Common myeloid progenitor, CD34-positive (primary cell): ENCODE measurements around the gene MRGPRX2.

Experiments
- CTCF ChIA-PET: fragments of 350-600 bp; sonication (Branson Sonifier 250); formaldehyde crosslinking; loops from one replicate; lab custom pipeline; 2021; ENCODE audit warnings: antibody characterized with exemption; lab: Charles Lee
- POLR2A ChIA-PET: fragments of 350-600 bp; sonication (Branson Sonifier 250); formaldehyde crosslinking; loops from one replicate; lab custom pipeline; 2021; ENCODE audit warnings: antibody characterized with exemption; lab: Charles Lee
- DNase-seq, 3 donors: peaks; one replicate each; pipeline versions ENCODE4 v3.0.0 to v3.0.0-alpha.2; 2013
- H3K27ac ChIP-seq, 2 experiments: 1 replicate in 1 of 2; 2 replicates in 1 of 2; pipeline ENCODE4 v1.7.0; 2013; ENCODE audit warnings: inconsistent platforms in 2 of 2, low read length in 2 of 2, mild to moderate bottlenecking in 2 of 2, low read depth in 1 of 2, moderate library complexity in 1 of 2; ENCODE audit not compliant: severe bottlenecking in 2 of 2, insufficient read depth in 1 of 2, poor library complexity in 1 of 2
- H3K27me3 ChIP-seq, 5 experiments: replicated peaks in 2 of 5; 1 replicate in 3 of 5; 2 replicates in 2 of 5; pipeline versions ENCODE4 v1.6.1 to v1.7.0; 2013; ENCODE audit warnings: low read length in 4 of 5, mild to moderate bottlenecking in 2 of 5, moderate library complexity in 2 of 5, inconsistent platforms in 1 of 5; ENCODE audit not compliant: insufficient read depth in 5 of 5, control insufficient read depth in 4 of 5
- H3K36me3 ChIP-seq, 4 experiments: 1 replicate in 2 of 4; 2 replicates in 2 of 4; pipeline versions ENCODE4 v1.6.1 to v1.7.0; 2013; ENCODE audit warnings: low read length in 3 of 4, control low read depth in 1 of 4, mild to moderate bottlenecking in 1 of 4; ENCODE audit not compliant: control insufficient read depth in 4 of 4, insufficient read depth in 4 of 4
- H3K4me1 ChIP-seq, 4 experiments: 1 replicate in 3 of 4; 2 replicates in 1 of 4; pipeline versions ENCODE4 v1.6.1 to v1.7.1; 2013; ENCODE audit warnings: low read length in 3 of 4, mild to moderate bottlenecking in 3 of 4, control low read depth in 1 of 4, inconsistent platforms in 1 of 4, moderate library complexity in 1 of 4; ENCODE audit not compliant: control insufficient read depth in 4 of 4, insufficient read depth in 4 of 4; ENCODE audit errors: control extremely low read depth in 1 of 4
- H3K4me3 ChIP-seq, 7 experiments: 1 replicate in 4 of 7; 2 replicates in 3 of 7; pipeline versions ENCODE4 v1.5.1 to v1.7.0; 2013; ENCODE audit warnings: mild to moderate bottlenecking in 7 of 7, low read length in 6 of 7, moderate library complexity in 6 of 7, inconsistent platforms in 2 of 7, low read depth in 2 of 7, control low read depth in 1 of 7; ENCODE audit not compliant: insufficient read depth in 4 of 7, control insufficient read depth in 1 of 7; ENCODE audit errors: extremely low read depth in 1 of 7
- H3K9me3 ChIP-seq, 5 experiments: 1 replicate in 4 of 5; 2 replicates in 1 of 5; pipeline versions ENCODE4 v1.6.1 to v1.7.1; 2013; ENCODE audit warnings: low read length in 4 of 5, mild to moderate bottlenecking in 2 of 5, inconsistent platforms in 1 of 5, low read depth in 1 of 5, moderate library complexity in 1 of 5; ENCODE audit not compliant: control insufficient read depth in 4 of 5, insufficient read depth in 2 of 5; ENCODE audit errors: control extremely low read depth in 1 of 5
- WGBS: methylation state at CpG from one replicate; pipeline ENCODE4 v1.1.5; 2013; ENCODE audit not compliant: insufficient coverage; 5-methylcytosine and 5-hydroxymethylcytosine counted together

The MRGPRX2 gene

DNA sequence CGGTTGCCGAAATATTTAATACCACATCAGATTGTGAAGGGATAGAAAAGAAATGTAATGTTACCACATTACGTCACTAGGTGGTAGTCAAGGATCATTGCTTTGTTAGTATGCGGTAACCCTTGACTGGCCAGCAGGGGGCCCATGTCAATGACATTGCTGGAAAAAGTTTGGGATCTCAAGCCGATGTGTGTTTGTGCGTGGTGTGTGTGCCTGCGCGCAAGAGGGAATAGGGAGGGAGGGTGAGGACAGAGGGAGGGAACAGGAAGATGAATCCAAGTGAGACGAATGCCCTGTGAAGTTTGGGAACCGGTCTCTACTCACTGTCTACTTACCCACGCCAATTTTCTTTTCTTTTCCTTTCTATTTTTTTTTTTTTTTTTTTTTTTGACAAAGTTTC is 10.7 kb upstream of the MRGPRX2 start:
- Histone ChIP-seq H3K27ac (no peak overlapping the region), H3K36me3 (no peaks in the 10 kb centered on the region), H3K4me1 (no peaks in the 10 kb centered on the region), H3K9me3 (peaks cover 0 to 8% (median 0%) of the 10 kb centered on the region in 5 experiments), H3K4me3 (peak overlapping the region in 5 of 7 experiments; percentile 15 to 75 (median 45)), H3K27me3 (no peaks in the 10 kb centered on the region)
- peak; percentile 78 to 88 (median 88) for DNase-seq
- ChIA-PET CTCF (interaction anchor here (0.6 to 9.1 kb wide), 24 partner anchors 8 to 834 kb away, joined by 3 to 136 read pairs (median 4); partner anchors contain the start of gene MRGPRX2), POLR2A (no interaction called here)
- 0% methylated on average over 4 of the region's 11 CpGs for WGBS

DNA sequence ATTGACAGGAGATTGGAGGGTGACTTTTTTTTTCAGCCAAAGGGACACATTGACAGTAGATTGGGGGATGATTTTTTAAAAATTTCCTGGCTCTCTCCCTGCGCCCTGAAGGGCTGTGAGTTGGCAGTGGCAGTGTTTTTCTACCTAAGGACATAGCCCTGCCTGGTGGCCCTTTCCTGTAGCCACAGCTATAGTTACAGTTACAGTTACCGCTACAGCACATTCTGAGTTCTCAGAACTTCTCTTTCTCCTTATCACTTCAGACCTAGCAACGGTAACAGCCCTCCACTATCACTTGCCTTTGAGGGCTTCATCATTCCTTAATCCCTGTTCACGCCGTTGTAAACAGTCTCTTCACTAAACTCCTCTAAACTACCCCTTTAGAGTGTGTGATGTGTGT is 684 bp downstream of the MRGPRX2 start:
- WGBS, result 40% methylated on average over 2 of the region's 5 CpGs
- Histone ChIP-seq H3K27ac (no peak overlapping the region), H3K9me3 (no peaks in the 10 kb centered on the region), H3K4me3 (no peak overlapping the region), H3K36me3 (no peaks in the 10 kb centered on the region), H3K4me1 (peaks cover 0 to 20% (median 8%) of the 10 kb centered on the region in 4 experiments), H3K27me3 (peaks cover 0 to 13% (median 0%) of the 10 kb centered on the region in 5 experiments)
- DNase-seq, result peak in 2 of 3 donors; percentile 45 to 52
- POLR2A ChIA-PET, result no interaction called here
- CTCF ChIA-PET, result interaction anchor here (1.1 to 4.0 kb wide), 2 partner anchors 11 to 494 kb away, joined by 3 to 22 read pairs; no protein-coding TSS in a partner anchor

DNA sequence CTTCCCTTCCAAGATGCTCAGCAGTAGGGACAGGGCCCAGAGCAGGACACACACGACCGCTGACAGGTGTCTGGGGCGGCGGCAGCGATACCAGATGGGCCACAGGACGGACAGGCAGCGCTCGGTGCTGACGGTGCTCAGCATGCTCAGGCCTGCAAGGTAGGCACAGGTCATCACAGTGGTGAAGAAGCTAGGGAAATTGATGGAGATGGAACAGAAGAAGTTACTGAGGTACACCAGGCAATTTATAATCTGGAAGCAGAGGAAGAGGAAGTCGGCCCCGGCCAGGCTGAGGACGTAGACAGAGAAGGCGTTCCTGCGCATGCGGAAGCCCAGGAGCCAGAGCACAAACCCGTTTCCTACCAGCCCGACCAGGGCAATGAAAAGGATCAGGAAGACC is 4.6 kb downstream of the MRGPRX2 start:
- CTCF ChIA-PET, result no interaction called here
- WGBS, result 93% methylated on average over 17 of the region's 17 CpGs
- Histone ChIP-seq H3K27me3 (peaks cover 0 to 13% (median 0%) of the 10 kb centered on the region in 5 experiments), H3K27ac (no peak overlapping the region), H3K9me3 (peaks cover 0 to 5% (median 0%) of the 10 kb centered on the region in 5 experiments), H3K4me1 (peaks cover 0 to 12% (median 5%) of the 10 kb centered on the region in 4 experiments), H3K4me3 (no peak overlapping the region), H3K36me3 (no peaks in the 10 kb centered on the region)
- POLR2A ChIA-PET, result no interaction called here
- DNase-seq, result no peak

DNA sequence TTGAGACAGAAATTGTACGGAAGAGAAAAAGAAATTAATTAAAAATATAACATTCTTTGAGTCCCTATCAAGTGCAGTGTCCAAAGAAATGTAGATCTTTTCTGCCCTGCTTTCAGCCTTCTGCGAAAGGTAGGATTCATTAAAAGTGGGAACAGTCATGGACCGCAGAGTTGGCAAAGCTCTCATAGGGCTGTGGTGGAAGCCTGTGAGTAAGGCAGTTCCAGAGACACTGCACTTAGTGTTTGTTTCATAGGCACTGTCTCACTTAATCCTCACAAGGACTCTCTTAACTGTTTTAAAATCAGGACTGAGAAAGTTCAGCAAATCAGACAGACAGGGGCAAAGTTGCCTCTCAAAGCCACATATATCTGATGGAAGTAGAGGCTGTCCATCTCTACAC is 5.5 kb downstream of the MRGPRX2 start:
- no peaks in the 10 kb centered on the region for H3K36me3 ChIP-seq
- H3K27ac ChIP-seq, result no peak overlapping the region
- H3K4me1 ChIP-seq, result peaks cover 0 to 4% (median under 1%) of the 10 kb centered on the region in 4 experiments
- DNase-seq, result no peak
- 100% methylated on average over 1 of the region's 3 CpGs for WGBS
- peaks cover 0 to 5% (median 2%) of the 10 kb centered on the region in 5 experiments for H3K9me3 ChIP-seq
- no peak overlapping the region for H3K4me3 ChIP-seq
- ChIA-PET POLR2A (no interaction called here), CTCF (interaction anchor here (2.0 kb wide), 1 partner anchor 16 kb away, joined by 9 read pairs; no protein-coding TSS in a partner anchor)
- peaks cover 0 to 10% (median 0%) of the 10 kb centered on the region in 5 experiments for H3K27me3 ChIP-seq

DNA sequence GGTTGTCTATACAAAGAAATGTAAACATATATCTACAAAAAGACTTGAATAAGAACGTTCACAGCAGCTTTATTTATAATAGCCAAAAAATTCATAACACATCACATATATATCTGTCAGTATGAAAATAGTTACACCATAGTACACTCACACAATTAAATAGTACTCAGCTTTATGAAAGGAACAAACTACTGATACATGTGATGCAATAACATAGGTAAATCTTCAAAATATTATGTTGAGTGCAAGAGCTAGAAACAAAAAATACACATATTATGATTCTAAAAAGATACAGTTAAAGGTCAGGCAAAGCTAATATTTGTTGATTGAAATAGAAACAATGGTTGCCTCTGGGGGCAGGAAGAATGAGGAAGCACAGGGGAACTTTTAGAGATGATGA is 6.6 kb downstream of the MRGPRX2 start:
- peaks cover 0 to 3% (median 0%) of the 10 kb centered on the region in 5 experiments for H3K27me3 ChIP-seq
- H3K27ac ChIP-seq, result no peak overlapping the region
- WGBS, result no CpG with 5 or more reads among the region's 1 CpG
- ChIA-PET CTCF (interaction anchor here (0.8 to 2.0 kb wide), 2 partner anchors 9 to 17 kb away, joined by 3 to 9 read pairs; no protein-coding TSS in a partner anchor), POLR2A (no interaction called here)
- no peaks in the 10 kb centered on the region for H3K4me1 ChIP-seq
- no peak overlapping the region for H3K4me3 ChIP-seq
- no peak for DNase-seq
- H3K36me3 ChIP-seq, result no peaks in the 10 kb centered on the region
- H3K9me3 ChIP-seq, result peaks cover 0 to 5% (median 2%) of the 10 kb centered on the region in 5 experiments

DNA sequence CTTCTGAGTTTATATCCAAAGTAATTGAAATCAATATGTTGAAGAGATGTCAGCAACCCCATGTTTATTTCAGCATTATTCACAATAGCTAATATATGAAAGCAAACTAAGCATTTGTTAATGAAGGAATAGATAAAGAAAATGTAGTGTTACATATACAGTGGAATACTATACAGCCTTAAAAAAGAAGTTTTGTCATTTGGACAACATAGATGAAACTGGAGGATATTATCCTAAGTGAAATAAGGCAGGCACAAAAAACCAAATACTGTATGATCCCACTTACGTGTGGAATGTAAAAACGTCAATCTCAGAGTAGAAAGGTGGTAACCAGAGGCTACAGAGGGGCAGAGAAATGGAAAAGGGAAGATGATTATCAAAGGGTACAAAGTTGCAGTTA is 10.2 kb downstream of the MRGPRX2 start:
- POLR2A ChIA-PET, result no interaction called here
- H3K4me1 ChIP-seq, result no peaks in the 10 kb centered on the region
- 81% methylated on average over 2 of the region's 2 CpGs for WGBS
- no peaks in the 10 kb centered on the region for H3K36me3 ChIP-seq
- no peak for DNase-seq
- H3K9me3 ChIP-seq, result peaks cover 0 to 5% (median 2%) of the 10 kb centered on the region in 5 experiments
- peaks cover 0 to 2% (median 0%) of the 10 kb centered on the region in 5 experiments for H3K27me3 ChIP-seq
- CTCF ChIA-PET, result no interaction called here
- H3K27ac ChIP-seq, result no peak overlapping the region
- H3K4me3 ChIP-seq, result no peak overlapping the region

DNA sequence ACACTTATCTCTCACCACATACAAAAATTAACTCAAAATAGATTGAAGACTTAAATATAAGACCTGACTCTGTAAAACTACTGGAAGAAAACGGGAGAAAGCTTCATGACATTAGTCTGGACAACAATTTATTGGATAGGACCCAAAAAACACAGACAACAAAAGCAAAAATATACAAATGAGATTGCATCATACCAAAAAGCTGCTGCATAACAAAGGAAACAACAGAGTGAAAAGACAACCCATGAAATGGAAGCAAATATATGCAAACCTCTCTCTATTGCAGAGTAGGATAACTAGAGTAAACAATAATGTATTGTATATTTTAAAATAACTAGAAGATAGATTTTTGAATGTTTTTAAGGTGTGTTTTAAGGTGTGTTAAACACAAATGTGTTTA is 11.2 kb downstream of the MRGPRX2 start:
- H3K4me3 ChIP-seq, result no peak overlapping the region
- no peak for DNase-seq
- no peaks in the 10 kb centered on the region for H3K4me1 ChIP-seq
- ChIA-PET POLR2A (no interaction called here), CTCF (no interaction called here)
- no CpG with 5 or more reads among the region's 1 CpG for WGBS
- H3K9me3 ChIP-seq, result peaks cover 0 to 5% (median 2%) of the 10 kb centered on the region in 5 experiments
- H3K27ac ChIP-seq, result no peak overlapping the region
- no peaks in the 10 kb centered on the region for H3K36me3 ChIP-seq
- peaks cover 0 to 2% (median 0%) of the 10 kb centered on the region in 5 experiments for H3K27me3 ChIP-seq
